SK-N-SH (cell line): ENCODE data around the gene CISTR. TPM values are rescaled to one million over a fixed set of nuclear protein-coding genes. Genes with fewer than 3 reads are reported as not detected.

Experiments used
- CTCF ChIA-PET: fragments of 300-600, 350-600 bp; formaldehyde crosslinking; extraction: SDS; loops from one replicate; lab custom pipeline; 2021; lab: Yijun Ruan, JAX
- POLR2A ChIA-PET: fragments of 350-600 bp; sonication (Branson Sonifier 250); formaldehyde crosslinking; extraction: SDS; loops from one replicate; lab custom pipeline; 2020; ENCODE audit warnings: antibody characterized with exemption, inconsistent platforms; lab: Yijun Ruan, JAX
- DNase-seq: peaks from one replicate; pipeline ENCODE4 v3.0.0; 2012
- H2AFZ ChIP-seq: fragments of 200-600 bp; sonication (generic); 2 replicates; pipeline ENCODE4 v1.8.1; 2016; ENCODE audit warnings: antibody characterized with exemption, mild to moderate bottlenecking, low read depth
- H3F3A ChIP-seq: fragments of 200-600 bp; sonication (generic); replicated peaks from 2 replicates; pipeline ENCODE3; 2016; ENCODE audit warnings: antibody characterized with exemption, mild to moderate bottlenecking; ENCODE audit not compliant: insufficient read depth
- H3K27ac ChIP-seq, 2 experiments: fragments of 200-500 bp in 1 of 2; fragments of 200-600 bp in 1 of 2; sonication (Bioruptor generic) in 1 of 2; sonication (generic), shearing (Covaris generic) in 1 of 2; 2 replicates each; pipeline versions ENCODE4 v1.5.1 to v1.6.1; 2014 to 2016; ENCODE audit warnings: low read depth in 2 of 2, inconsistent platforms in 1 of 2, low read length in 1 of 2, mild to moderate bottlenecking in 1 of 2, mixed read lengths in 1 of 2
- H3K27me3 ChIP-seq: fragments of 200-600 bp; sonication (generic), shearing (Covaris generic); 2 replicates; pipeline ENCODE4 v1.6.1; 2016; ENCODE audit warnings: mixed run types; ENCODE audit not compliant: insufficient read depth
- H3K36me3 ChIP-seq, 2 experiments: fragments of 200-500 bp in 1 of 2; fragments of 200-600 bp in 1 of 2; sonication (Bioruptor generic) in 1 of 2; sonication (generic) in 1 of 2; replicated peaks in 1 of 2; 2 replicates each; pipeline versions ENCODE3 to v1.5.1; 2014 to 2016; ENCODE audit warnings: low read length in 1 of 2, mild to moderate bottlenecking in 1 of 2; ENCODE audit not compliant: insufficient read depth in 2 of 2, control insufficient read depth in 1 of 2
- H3K4me1 ChIP-seq, 2 experiments: fragments of 200-500 bp in 1 of 2; fragments of 200-600 bp in 1 of 2; sonication (Bioruptor generic) in 1 of 2; sonication (generic), shearing (Covaris generic) in 1 of 2; 2 replicates each; pipeline versions ENCODE4 v1.5.1 to v1.6.1; 2014 to 2016; ENCODE audit warnings: low read depth in 1 of 2, low read length in 1 of 2, mixed run types in 1 of 2; ENCODE audit not compliant: insufficient read depth in 2 of 2, control insufficient read depth in 1 of 2
- H3K4me2 ChIP-seq: fragments of 200-600 bp; sonication (generic), shearing (Covaris generic); 2 replicates; pipeline ENCODE4 v1.6.1; 2017; ENCODE audit warnings: mixed run types
- H3K4me3 ChIP-seq, 2 experiments: fragments of 200-500 bp in 1 of 2; fragments of 200-600 bp in 1 of 2; sonication (Bioruptor generic) in 1 of 2; sonication (generic), shearing (Covaris generic) in 1 of 2; 2 replicates each; pipeline versions ENCODE4 v1.5.1 to v1.8.1; 2014 to 2016; ENCODE audit warnings: low read depth in 2 of 2, inconsistent platforms in 1 of 2, low read length in 1 of 2, mild to moderate bottlenecking in 1 of 2, mixed read lengths in 1 of 2, moderate library complexity in 1 of 2
- H3K79me2 ChIP-seq: fragments of 200-600 bp; sonication (generic); 2 replicates; pipeline ENCODE4 v1.8.1; 2017; ENCODE audit warnings: mild to moderate bottlenecking; ENCODE audit not compliant: insufficient read depth
- H3K9ac ChIP-seq: fragments of 200-600 bp; sonication (generic); 2 replicates; pipeline ENCODE4 v1.6.1; 2017; ENCODE audit warnings: mixed run types
- H3K9me2 ChIP-seq: fragments of 200-600 bp; sonication (generic); 2 replicates; pipeline ENCODE4 v1.6.1; 2017; ENCODE audit warnings: mixed run types
- H3K9me3 ChIP-seq: fragments of 200-600 bp; sonication (generic); 2 replicates; pipeline ENCODE4 v1.6.1; 2017; ENCODE audit warnings: mixed run types, mild to moderate bottlenecking, moderate library complexity
- H4K20me1 ChIP-seq: fragments of 200-600 bp; sonication (generic); 2 replicates; pipeline ENCODE4 v1.6.1; 2017; ENCODE audit warnings: mild to moderate bottlenecking, mixed run types; ENCODE audit not compliant: insufficient read depth
- CTCF ChIP-seq: fragments of 200-600 bp; sonication (generic); IDR thresholded peaks from 2 replicates; pipeline ENCODE4 v1.6.1; 2017; ENCODE audit warnings: antibody characterized with exemption, mild to moderate bottlenecking, moderate library complexity
- RAD21 ChIP-seq: IDR thresholded peaks from 2 replicates; pipeline ENCODE4 v1.6.1; 2012; ENCODE audit warnings: mild to moderate bottlenecking, low read length
- RFX5 ChIP-seq: IDR thresholded peaks from 2 replicates; pipeline ENCODE4 v1.6.1; 2012; ENCODE audit warnings: mild to moderate bottlenecking, improper control_type of control experiment, low read length
- SIN3A ChIP-seq: IDR thresholded peaks from 2 replicates; pipeline ENCODE4 v1.6.1; 2012; ENCODE audit warnings: low read depth, mild to moderate bottlenecking, low read length, moderate library complexity, borderline replicate concordance
- SMC3 ChIP-seq: IDR thresholded peaks from 2 replicates; pipeline ENCODE4 v1.6.1; 2012; ENCODE audit warnings: low read depth, low read length, improper control_type of control experiment
- USF1 ChIP-seq: IDR thresholded peaks from 2 replicates; pipeline ENCODE4 v1.4.0; 2012; ENCODE audit warnings: low read depth, borderline replicate concordance
- WGBS: methylation state at CpG from one replicate; pipeline ENCODE4 v1.1.6; 2017; ENCODE audit warnings: low lambda C conversion rate; 5-methylcytosine and 5-hydroxymethylcytosine counted together
- polyA plus RNA-seq, 3 experiments: library from polyadenylated mRNA; depleted of rRNA; stranded (reverse); fragments of >200 nt; gene quantifications; 2 replicates each; pipeline ENCODE4 v1.2.3, GENCODE V29; 2012
- TF ChIP-seq, protein P1 (sequence below): IDR thresholded peaks from 2 replicates; pipeline ENCODE4 v1.4.0; 2012; ENCODE audit warnings: low read depth

The CISTR gene
- polyA plus RNA-seq, 1 of the 3 experiments (the other 2 are of a cell fraction): not detected

DNA sequence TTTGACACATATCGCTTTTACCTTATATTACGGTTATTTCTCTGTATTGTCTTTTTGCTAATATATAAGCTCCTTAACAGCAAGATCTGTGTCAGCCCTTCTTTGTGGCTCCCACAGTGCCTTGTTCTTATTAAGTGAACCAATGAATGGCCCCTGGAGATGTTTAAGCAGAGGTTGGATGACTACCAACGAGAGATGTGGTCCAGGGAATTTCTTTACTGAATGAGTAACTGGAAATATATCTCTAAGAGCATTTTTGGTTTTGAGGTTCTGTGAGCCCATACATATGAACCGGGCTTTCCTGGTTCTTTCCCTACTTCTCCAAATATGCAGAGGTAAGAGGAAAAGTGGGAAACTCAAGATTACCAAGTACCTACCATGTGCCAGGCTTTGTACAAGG is 48.0 kb downstream of the CISTR start:
- Histone ChIP-seq H3K27ac (no peak overlapping the region), H3K27me3 (peaks cover 79% of the 10 kb centered on the region), H2AFZ (no peak overlapping the region), H3K79me2 (no peaks in the 10 kb centered on the region), H3K4me2 (no peak overlapping the region), H3K9ac (no peak overlapping the region), H3K9me2 (no peaks in the 10 kb centered on the region), H3K4me3 (no peak overlapping the region), H3K4me1 (no peaks in the 10 kb centered on the region), H3K36me3 (no peaks in the 10 kb centered on the region), H4K20me1 (no peaks in the 10 kb centered on the region), H3F3A (no peaks in the 10 kb centered on the region), H3K9me3 (no peaks in the 10 kb centered on the region)
- WGBS: 39% methylated on average over 4 of the region's 4 CpGs
- TF ChIP-seq USF1 (no peak), SIN3A (no peak), RFX5 (no peak), RAD21 (no peak)
- TF ChIP-seq, protein P1, sequence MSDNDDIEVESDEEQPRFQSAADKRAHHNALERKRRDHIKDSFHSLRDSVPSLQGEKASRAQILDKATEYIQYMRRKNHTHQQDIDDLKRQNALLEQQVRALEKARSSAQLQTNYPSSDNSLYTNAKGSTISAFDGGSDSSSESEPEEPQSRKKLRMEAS: no peak
- POLR2A ChIA-PET: no interaction called here
- no peak for DNase-seq
- CTCF ChIA-PET: interaction anchor here (2.9 to 28.9 kb wide), 3 partner anchors 29 to 50 kb away, joined by 61 to 760 read pairs (median 90); partner anchors contain the start of gene CISTR

- no peak overlapping the region for H2AFZ ChIP-seq
- no peaks in the 10 kb centered on the region for H3K36me3 ChIP-seq
- CTCF ChIA-PET: interaction anchor here (0.6 to 28.9 kb wide), 29 partner anchors 9 to 699 kb away, joined by 3 to 760 read pairs (median 7); partner anchors contain the start of genes ATP5MC2, CALCOCO1 and CISTR
- H3K9ac ChIP-seq: no peak overlapping the region
- no peak overlapping the region for H3K4me2 ChIP-seq
- H3K27ac ChIP-seq: no peak overlapping the region
- POLR2A ChIA-PET: no interaction called here
- H3K9me2 ChIP-seq: no peaks in the 10 kb centered on the region
- H3K4me1 ChIP-seq: no peaks in the 10 kb centered on the region
- peak; percentile 80 for DNase-seq
- no peak for TF ChIP-seq RFX5
- peak; percentile 85 for TF ChIP-seq SMC3
- peak; percentile 92 for TF ChIP-seq CTCF
- TF ChIP-seq RAD21: peak; percentile 95
- 2% methylated on average over 5 of the region's 8 CpGs for WGBS
- no peaks in the 10 kb centered on the region for H3K79me2 ChIP-seq
- no peaks in the 10 kb centered on the region for H3K9me3 ChIP-seq
- peaks cover 79% of the 10 kb centered on the region for H3K27me3 ChIP-seq
- H3F3A ChIP-seq: no peaks in the 10 kb centered on the region
- H3K4me3 ChIP-seq: no peak overlapping the region; a peak in 1 of 4 replicates
- H4K20me1 ChIP-seq: no peaks in the 10 kb centered on the region
Observed at GRCh38 chr12:53701518-53702264, 50.1 kb downstream of the CISTR start.
